ENCODE results near the gene ATOX1. TPM values are rescaled to one million over a fixed set of nuclear protein-coding genes. Genes with fewer than 3 reads are reported as not detected.
"Not testable (repeated sequence)": the region's sequence is repeated elsewhere in the genome, so short reads cannot be mapped to it uniquely, and the experiment has no call there.

The ATOX1 gene
- total and polyA plus RNA-seq, 3 donors from 2014 or later: 115 to 145 (median 135) TPM

GRCh38 chr5:151784141-151784540 is 25.7 kb upstream of the ATOX1 start:
- no peak overlapping the region for H3K4me3 ChIP-seq
- no peaks in the 10 kb centered on the region for H3K36me3 ChIP-seq (ENCODE audit: low read depth, missing control alignments)
- H3K4me1 ChIP-seq: no peaks in the 10 kb centered on the region
- H3K9me3 ChIP-seq: no peaks in the 10 kb centered on the region
- TF ChIP-seq POLR2A (IDR thresholded peaks at IDR 0.05): no peak
- TF ChIP-seq, protein P1, sequence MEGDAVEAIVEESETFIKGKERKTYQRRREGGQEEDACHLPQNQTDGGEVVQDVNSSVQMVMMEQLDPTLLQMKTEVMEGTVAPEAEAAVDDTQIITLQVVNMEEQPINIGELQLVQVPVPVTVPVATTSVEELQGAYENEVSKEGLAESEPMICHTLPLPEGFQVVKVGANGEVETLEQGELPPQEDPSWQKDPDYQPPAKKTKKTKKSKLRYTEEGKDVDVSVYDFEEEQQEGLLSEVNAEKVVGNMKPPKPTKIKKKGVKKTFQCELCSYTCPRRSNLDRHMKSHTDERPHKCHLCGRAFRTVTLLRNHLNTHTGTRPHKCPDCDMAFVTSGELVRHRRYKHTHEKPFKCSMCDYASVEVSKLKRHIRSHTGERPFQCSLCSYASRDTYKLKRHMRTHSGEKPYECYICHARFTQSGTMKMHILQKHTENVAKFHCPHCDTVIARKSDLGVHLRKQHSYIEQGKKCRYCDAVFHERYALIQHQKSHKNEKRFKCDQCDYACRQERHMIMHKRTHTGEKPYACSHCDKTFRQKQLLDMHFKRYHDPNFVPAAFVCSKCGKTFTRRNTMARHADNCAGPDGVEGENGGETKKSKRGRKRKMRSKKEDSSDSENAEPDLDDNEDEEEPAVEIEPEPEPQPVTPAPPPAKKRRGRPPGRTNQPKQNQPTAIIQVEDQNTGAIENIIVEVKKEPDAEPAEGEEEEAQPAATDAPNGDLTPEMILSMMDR (IDR thresholded peaks at IDR 0.05): no peak
- 68 to 74% methylated on average over 3 of the region's 3 CpGs for WGBS, 2 donors
- no peaks in the 10 kb centered on the region for H3K27me3 ChIP-seq
- intact Hi-C loops (cut with DNase I; ENCODE audit: low total_unique reads): no loop called here
- H3K27ac ChIP-seq: no peak overlapping the region
- no peak for DNase-seq

DNA sequence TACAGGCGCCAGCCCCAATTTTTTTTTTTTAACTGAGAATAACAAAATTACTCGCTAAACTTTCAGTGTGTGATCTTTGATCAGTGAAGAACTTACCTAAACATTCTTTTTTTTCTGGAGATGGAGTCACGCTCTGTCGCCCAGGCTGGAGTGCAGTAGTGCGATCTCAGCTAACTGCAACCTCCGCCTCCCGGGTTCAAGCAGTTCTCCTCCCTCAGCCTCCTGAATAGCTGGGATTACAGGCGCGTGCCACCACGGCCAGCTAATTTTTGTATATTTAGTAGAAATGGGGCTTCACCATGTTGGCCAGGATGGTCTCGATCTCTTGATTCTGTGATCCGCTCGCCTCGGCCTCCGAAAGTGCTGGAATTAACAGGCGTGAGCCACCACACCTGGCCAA is 25.2 kb upstream of the ATOX1 start:
- H3K36me3 ChIP-seq (ENCODE audit: low read depth, missing control alignments); H3K27ac ChIP-seq; H3K27me3 ChIP-seq; DNase-seq; H3K4me3 ChIP-seq; H3K4me1 ChIP-seq; intact Hi-C loops (cut with DNase I; ENCODE audit: low total_unique reads); H3K9me3 ChIP-seq: not testable (repeated sequence)
- 95% methylated on average over 13 to 16 of the region's 16 CpGs for WGBS, 2 donors

GRCh38 chr5:151781201-151781600 is 22.8 kb upstream of the ATOX1 start:
- no peaks in the 10 kb centered on the region for H3K27me3 ChIP-seq
- WGBS, 2 donors: 48 to 54% methylated on average over 1 of the region's 1 CpG
- H3K27ac ChIP-seq: no peak overlapping the region
- no peak overlapping the region for H3K4me3 ChIP-seq
- H3K9me3 ChIP-seq: no peaks in the 10 kb centered on the region
- H3K4me1 ChIP-seq: no peaks in the 10 kb centered on the region
- TF ChIP-seq, protein P1 (IDR thresholded peaks at IDR 0.05): no peak
- no peak for TF ChIP-seq POLR2A (IDR thresholded peaks at IDR 0.05)
- no peaks in the 10 kb centered on the region for H3K36me3 ChIP-seq (ENCODE audit: low read depth, missing control alignments)
- DNase-seq: no peak
- intact Hi-C loops (cut with DNase I; ENCODE audit: low total_unique reads): no loop called here

DNA sequence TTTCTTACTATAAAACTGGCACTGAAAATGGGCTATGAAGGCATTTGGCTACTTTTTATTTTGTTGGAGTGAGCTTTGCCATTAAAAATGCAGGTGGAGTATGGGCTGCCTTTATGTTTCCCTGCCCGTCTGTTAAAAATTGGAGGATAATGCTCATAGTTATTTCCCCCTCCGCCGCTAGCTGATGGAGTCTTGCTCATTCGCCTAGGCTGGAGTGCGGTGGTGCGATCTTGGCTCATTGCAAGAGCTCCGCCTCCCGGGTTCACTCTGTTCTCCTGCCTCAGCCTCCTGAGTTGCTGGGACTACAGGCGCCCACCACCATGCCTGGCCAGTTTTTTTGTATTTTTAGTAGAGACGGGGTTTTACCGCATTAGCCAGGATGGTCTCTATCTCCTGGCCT is 21.9 kb upstream of the ATOX1 start:
- TF ChIP-seq, protein P1 (IDR thresholded peaks at IDR 0.05): no peak
- no peak for TF ChIP-seq POLR2A (IDR thresholded peaks at IDR 0.05)
- no peak for DNase-seq
- Histone ChIP-seq H3K27ac (no peak overlapping the region), H3K4me1 (no peaks in the 10 kb centered on the region), H3K36me3 (ENCODE audit: low read depth, missing control alignments) (no peaks in the 10 kb centered on the region), H3K27me3 (no peaks in the 10 kb centered on the region), H3K4me3 (no peak overlapping the region), H3K9me3 (no peaks in the 10 kb centered on the region)
- intact Hi-C loops (cut with DNase I; ENCODE audit: low total_unique reads): no loop called here
- WGBS, 2 donors: 87 to 95% methylated on average over 11 of the region's 11 CpGs

- TF ChIP-seq, protein P1 (IDR thresholded peaks at IDR 0.05): no peak
- no peak for TF ChIP-seq POLR2A (IDR thresholded peaks at IDR 0.05)
- no peak for DNase-seq
- no peaks in the 10 kb centered on the region for H3K27me3 ChIP-seq
- no peaks in the 10 kb centered on the region for H3K36me3 ChIP-seq (ENCODE audit: low read depth, missing control alignments)
- H3K4me3 ChIP-seq: no peak overlapping the region
- H3K9me3 ChIP-seq: no peaks in the 10 kb centered on the region
- WGBS, 2 donors: 80 to 93% methylated on average over 3 of the region's 3 CpGs
- peaks cover 4% of the 10 kb centered on the region for H3K4me1 ChIP-seq
- no peak overlapping the region for H3K27ac ChIP-seq
- intact Hi-C loops (cut with DNase I; ENCODE audit: low total_unique reads): no loop called here
These were observed 21.2 kb upstream of the ATOX1 start for GRCh38 chr5:151779531-151780125.
